NCI-H1092 (cell line): ENCODE results near the gene APH1B.
"Not testable (repeated sequence)": the region's sequence is repeated elsewhere in the genome, so short reads cannot be mapped to it uniquely, and the experiment has no call there.

Experiments
- DNase-seq: peaks from one replicate; lab custom pipeline; 2025; lab: John Stamatoyannopoulos, UW

APH1B gene

DNA sequence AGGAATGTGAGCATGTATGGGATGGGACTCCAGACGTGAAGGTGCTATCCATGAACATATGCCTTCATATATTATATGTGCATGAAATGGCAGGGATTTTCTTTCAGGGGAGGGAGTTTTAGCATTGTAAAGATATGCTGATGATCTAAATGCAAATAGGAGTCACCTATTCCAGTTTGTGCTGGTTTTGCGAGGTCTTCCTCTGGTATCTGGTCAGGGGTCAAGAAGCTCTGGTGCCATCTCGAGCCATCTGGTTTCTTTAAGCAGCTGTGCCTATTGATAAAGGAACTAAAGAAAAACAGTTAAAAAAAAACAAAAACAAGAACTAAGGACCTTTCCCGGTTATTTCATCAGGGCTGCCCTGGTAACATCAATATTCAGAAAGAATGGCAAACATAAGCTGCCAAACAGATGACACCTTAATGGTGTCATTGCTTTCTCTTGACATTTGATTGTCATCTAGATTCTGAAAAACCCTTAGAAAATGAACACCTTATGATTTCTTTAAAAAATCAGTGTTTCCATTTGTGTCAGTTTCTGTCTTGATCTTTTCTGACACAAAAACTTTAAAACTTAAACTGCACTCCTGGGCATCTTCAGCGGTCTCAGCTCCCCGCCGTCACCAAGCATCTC is 22.7 kb downstream of the APH1B start:
- no peak for DNase-seq

GRCh38 chr15:63301088-63301487 is 23.7 kb downstream of the APH1B start:
- no peak for DNase-seq

- no peak for DNase-seq
These were observed 27.9 kb downstream of the APH1B start for GRCh38 chr15:63305260-63305659.

GRCh38 chr15:63306492-63307073 is 29.2 kb downstream of the APH1B start:
- DNase-seq, result no peak

DNA sequence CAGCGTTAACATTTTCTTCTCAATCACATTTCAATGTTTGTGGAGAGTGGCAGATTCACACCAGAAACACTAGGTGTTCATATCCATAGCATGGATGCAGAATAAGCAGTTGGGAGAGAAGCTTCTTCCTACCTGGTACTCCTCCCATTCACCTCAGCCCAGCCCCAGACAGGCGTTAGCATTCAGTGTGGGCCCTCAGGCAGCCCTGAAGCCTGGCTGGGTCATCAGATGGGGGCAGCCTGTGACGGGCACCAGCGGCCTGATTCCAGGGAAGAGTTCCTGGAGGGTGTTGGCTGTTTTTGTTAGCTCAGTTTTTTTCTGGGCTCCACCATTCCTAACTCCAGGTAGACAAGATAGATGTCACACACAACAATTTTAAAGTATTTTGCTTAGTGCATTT is 31.1 kb downstream of the APH1B start:
- DNase-seq, result no peak

DNA sequence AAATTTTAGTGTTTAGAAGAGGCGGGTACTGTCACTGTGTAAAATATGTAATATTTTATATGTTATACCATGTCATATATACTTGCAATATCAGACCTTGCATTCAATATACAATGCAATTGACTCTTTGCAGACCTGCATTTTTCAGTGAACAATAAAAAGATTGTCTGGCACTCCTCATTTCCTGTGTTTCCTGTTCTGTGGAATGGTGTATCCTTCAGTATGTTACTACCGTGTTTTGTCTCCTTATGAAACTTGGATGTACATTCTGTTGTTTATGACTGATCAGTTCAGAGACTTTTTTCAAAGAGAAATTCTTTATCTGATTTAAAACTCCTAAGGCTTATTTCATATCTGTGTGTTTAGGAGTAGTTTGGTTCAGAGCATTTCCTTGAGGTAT is 31.5 kb downstream of the APH1B start:
- DNase-seq, result no peak

- no peak for DNase-seq
These were observed 33.2 kb downstream of the APH1B start for GRCh38 chr15:63310646-63311045.

- no peak for DNase-seq
These were observed 34.9 kb downstream of the APH1B start for GRCh38 chr15:63312286-63312685.

- no peak for DNase-seq
These were observed 36.4 kb downstream of the APH1B start for GRCh38 chr15:63313825-63314224.

GRCh38 chr15:63314409-63314808 is 37.0 kb downstream of the APH1B start:
- DNase-seq, result no peak

GRCh38 chr15:63318344-63318743 is 40.9 kb downstream of the APH1B start:
- no peak for DNase-seq

GRCh38 chr15:63319065-63319464 is 41.7 kb downstream of the APH1B start:
- DNase-seq, result no peak

DNA sequence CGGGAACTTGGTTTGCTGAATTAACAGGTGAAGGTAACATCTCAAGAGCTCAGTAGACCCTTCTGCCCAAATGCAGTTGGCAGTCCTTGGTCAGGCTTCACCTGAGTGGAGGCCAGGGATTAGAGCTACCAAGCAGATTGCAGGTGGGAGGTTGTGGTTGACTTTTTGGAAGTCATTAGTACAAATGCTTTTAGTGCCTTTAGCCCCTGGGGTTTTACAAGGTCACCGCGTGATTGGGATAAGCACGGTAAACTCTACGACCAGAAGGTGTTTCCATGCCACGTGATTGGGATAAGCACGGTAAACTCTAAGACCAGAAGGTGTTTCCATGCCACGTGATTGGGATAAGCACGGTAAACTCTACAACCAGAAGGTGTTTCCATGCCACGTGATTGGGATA is 43.0 kb downstream of the APH1B start:
- not testable (repeated sequence) for DNase-seq

- not testable (repeated sequence) for DNase-seq
These were observed 43.6 kb downstream of the APH1B start for GRCh38 chr15:63320981-63321380.

DNA sequence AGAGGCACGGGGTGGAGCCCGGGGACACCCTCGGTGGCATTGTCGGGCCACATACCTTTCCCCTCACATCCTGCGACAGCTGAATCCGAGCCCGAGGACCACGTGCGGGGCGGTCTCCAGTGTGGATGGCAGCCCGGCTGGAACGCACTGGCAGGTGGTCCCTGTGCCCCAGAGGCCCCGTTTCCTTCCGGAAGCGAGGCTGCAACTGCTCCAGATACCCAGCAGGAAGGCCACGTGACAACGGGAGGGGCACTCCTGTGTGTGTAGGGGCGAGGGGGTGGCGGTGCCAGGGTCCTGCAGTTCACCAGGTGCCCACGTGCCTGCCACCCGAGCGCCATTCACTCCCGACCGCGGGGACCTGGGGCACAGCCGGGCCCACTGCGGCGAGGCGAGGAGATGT is 44.1 kb downstream of the APH1B start:
- DNase-seq, result no peak

DNA sequence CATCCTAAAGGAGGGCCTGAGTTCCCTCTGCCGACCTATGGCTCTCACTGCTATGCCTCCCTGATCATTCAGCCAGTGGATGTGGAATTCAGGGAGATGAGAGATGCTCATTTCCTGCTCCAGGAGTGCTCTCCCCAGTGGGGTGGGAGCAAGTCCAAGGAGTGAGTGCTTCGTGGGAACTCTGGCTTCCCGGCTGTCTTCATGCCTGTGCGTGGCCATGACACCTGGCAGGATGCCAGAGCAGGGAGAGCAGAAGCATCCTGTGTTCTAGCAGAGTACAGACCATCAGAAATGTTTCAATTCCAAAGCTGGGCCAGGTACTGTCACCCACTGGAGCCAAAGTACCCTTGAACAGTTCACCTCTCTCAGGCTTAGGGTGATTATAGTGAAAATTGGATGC is 45.1 kb downstream of the APH1B start:
- DNase-seq, result no peak

- no peak for DNase-seq
These were observed 46.6 kb downstream of the APH1B start for GRCh38 chr15:63323798-63324563.

DNA sequence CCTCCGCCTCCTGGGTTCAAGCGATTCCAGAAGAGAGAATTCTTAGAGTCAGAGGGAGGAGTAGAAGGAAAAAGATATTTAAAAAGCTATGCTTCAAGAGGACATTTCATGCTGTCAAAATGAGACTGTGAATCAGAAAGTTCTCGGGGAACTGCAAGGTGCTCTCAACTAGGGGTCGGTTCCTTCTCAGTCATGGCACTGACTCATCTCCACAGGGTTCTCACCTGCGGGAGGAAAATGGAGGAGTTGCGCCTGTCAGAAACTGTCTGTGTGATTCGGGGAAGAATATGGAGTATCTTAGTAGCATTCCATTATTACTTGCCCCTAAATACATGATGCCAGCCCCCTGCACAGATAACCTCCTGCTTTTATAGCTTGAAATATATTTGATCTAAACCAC is 47.4 kb downstream of the APH1B start:
- DNase-seq, result no peak

DNA sequence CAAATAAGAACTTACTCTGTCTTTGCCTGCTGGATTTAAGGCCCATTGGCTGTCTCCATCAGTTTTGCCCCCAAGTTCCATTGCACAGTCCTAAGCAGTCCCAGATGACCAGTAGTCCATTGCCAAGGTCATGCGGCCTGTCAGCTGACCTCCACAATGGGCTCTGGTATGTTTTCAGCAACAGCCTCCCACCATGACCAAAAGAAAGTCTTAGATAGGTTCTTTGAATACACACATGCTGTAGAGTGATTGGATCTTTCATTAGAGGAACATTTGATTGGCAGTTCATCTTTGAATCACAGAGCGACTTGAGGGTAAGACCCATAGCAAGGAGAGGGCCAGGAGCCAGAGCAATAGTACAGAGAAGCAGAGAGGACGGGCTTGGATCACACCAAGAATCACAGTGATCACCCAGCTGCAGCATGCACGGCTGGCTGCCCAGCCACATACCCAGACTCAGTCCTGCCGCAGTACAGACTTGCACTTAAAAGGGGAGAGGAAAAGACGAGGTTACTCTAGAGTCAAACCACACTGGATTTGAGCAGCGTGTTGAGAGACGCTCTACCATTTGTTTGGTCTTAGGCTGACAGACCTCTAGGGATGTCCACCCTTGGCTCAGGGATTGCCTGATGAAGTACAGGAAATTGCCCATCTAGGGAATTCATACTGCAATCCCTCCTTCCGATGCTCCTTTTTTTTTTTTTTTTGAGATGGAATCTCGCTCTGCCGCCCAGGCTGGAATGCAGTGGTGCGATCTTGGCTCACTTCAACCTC is 50.4 kb downstream of the APH1B start:
- no peak for DNase-seq

DNA sequence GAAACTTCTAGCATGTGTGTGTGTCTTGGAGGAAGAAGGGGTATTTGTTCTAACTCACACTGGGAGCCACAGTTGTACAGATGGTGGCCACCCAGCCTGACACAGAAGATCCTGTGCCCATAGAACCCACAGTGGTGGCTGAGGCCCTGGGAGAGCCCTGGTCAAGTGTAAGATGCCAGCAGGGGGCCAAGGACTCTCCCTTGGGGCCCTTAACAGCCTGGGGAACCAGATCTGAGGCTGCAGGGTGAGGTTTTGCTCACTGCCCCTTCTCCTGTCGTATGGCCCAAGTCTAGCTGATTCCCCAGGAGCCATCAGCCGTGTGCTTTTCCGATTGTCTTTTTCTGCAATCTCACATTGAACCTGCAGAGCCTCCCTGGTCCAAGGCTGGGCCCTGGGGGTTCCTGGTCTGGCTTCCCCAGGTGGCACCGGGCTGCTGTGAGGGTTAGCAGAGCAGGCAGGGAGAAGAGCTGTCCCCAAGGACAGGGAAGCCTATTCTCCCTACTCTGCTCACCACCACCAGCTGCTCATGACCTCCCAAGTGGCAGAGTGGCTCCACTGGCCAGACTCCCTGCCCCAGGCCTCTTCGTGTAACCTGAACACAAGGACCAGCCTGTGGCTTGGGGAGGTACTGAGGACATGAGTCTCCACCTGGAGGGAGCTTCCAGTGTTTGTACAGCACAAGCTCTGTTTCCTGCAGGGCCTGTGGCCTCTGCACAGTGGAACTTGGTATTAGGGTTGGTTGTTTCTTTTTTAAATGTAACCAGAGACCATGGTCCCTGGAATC is 52.4 kb downstream of the APH1B start:
- no peak for DNase-seq

GRCh38 chr15:63330926-63331325 is 53.5 kb downstream of the APH1B start:
- no peak for DNase-seq

- no peak for DNase-seq
These were observed 54.1 kb downstream of the APH1B start for GRCh38 chr15:63331456-63331855.
